ENCODE data around the gene RAB4B. TPM values are rescaled to one million over a fixed set of nuclear protein-coding genes. Genes with fewer than 3 reads are reported as not detected.

Gene RAB4B
- total RNA-seq = 7.4 and 7.7 TPM in 2 replicates

DNA sequence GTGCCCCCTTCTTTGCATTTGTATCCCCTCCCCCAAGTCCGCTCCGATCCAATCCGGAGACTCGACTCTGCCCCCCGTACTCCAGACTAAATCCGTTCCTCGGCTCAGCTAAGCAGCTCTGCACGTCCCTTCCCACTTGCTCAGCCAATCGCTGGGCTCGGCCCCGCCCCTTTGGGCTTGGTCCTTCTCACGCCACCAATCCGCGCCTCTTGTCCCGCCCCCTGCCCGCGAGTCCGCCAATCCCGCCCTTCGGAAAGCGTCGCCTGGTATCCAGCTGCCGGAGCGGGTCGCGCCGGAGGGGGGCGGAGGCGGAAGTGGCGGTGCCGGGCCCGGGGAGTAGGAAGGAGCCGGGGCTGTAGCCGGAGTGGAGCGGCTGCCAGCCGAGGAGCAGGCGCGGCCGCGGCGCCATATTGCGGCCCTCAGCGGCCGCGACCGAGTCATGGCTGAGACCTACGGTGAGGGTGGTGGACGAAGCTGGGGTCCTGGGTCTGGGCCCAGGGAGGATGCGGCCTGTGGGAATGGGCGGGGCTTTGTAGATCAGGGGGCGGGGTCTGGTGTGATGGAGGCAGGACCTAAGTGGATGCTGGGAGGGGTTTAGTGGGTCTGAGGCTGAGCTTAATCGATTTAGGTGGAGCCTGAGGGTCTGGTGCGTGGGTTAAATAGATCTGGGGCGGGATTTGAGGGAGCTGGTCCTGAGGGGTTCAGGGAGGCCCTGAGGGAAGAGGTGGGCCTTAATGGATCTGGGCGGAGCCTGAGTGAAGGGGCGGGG lies at the start of gene RAB4B:
TSS of gene RAB4B (plus strand) at position 311 of the 769 bp plus-strand sequence. CDS start at position 440, 129 bp downstream.

DNA sequence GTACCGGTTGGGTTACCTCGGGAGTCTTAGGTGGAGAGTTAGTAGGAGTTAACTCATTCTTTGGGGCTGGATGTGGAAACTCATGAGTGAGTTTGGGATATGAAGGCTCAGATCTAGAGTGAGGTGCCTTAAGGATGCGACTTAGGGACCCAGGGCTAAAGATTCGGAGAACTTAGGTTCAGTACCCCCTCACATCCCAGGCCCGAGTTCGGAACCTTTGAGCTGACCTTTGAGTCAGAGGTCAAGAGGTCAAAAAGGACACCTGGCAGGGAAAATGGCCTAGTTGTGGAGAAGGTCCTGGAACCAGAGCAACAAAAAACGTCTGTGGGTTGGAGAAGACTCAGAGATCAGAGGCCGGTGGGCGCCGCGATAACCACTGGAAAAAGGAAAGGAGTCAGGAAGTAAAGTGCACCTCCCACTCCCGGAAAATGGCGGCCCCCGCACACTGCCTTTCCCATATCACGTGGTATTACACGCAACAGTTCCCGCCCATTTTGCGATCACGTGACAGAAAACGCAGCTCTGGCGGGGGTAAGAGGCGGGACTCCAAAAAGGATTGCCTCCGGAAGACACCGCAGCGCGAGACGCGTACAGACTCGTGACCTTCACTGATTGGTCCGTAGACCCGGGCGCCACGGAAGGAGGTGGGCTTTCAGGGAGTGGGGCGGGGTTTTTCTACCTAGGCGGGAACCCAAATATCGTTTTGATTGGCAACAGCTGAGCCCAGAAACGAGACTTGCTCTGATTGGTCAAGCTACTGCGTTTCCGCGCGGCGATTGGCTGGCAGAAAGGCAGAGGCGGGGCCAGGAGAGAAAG lies 27.8 kb upstream of the RAB4B start, which contains the start of gene ACTMAP:
TSS of gene ACTMAP (minus strand) at position 420 of the 816 bp plus-strand sequence. CDS start 674 bp downstream, outside the sequence.

GRCh38 chr19:40750874-40751537 lies 27.0 kb upstream of the RAB4B start, which contains the start of gene SNRPA:
TSS of gene SNRPA (plus strand) at chr19:40751203. CDS start at chr19:40751409, 206 bp downstream.

GRCh38 chr19:40774916-40775631 lies 3.0 kb upstream of the RAB4B start, which contains the start of gene MIA:
TSS of gene MIA (plus strand) at chr19:40775521. CDS start at chr19:40775543, 22 bp downstream.

DNA sequence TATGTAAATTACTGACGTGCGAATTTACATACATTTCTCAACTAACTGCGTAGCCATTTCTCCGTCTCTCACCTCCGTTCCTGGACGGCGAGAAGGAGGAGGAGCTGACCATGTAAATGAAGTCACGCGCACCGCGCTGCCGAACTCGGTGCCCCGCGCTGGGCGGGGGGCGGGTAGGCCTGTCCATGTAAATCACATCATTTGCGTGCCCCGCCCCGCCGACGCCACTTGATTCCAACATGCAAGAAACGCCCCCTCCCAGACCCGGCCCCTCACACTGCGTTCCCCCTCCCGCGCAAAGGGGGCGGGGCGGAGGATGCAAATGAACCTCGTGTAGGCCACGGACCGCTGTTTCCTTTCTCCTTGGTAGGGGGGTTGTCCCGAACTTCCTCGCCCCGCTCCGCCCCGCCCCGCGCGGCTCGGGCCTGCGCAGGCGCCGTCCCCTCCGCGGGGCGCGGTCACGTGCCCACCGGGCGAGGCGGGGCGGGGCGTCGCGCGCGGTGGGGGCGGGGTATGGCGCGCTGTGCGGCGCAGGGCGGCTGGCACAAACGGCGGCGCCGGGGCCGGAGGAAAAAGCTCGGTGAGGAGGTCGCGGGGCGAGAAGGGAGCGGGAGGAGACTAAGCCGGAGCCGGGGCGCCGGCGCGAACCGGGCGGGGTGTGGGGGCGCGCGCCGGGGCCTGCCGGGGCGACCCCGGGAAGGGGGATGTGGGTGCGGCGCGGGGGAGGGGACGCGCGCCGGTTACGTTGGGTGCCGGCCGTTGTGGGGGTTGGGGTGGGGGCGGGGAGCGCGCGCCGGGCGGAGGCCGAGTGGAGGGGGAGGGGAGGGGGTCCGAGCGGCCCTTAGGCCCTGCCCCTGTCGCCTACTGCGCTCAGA lies 20.9 kb downstream of the RAB4B start, which contains the start of gene EGLN2:
TSS of gene EGLN2 (plus strand) at position 509 of the 875 bp plus-strand sequence. CDS start 1,382 bp downstream, outside the sequence.

Other genes with a start within 250 kb of the RAB4B start
- gene SHKBP1, start 201.4 kb upstream of the RAB4B start, total RNA-seq = 23.4 and 24.2 TPM in 2 replicates
- 29.7 and 36.8 TPM in 2 replicates for gene LTBP4, start 176.9 kb upstream of the RAB4B start, total RNA-seq
- gene NUMBL, start 87.6 kb upstream of the RAB4B start, total RNA-seq = 29.7 and 33.2 TPM in 2 replicates
- 27.3 and 31.9 TPM in 2 replicates for gene COQ8B, start 61.4 kb upstream of the RAB4B start, total RNA-seq
- gene ITPKC, start 61.1 kb upstream of the RAB4B start, total RNA-seq = 10.8 and 14.9 TPM in 2 replicates
- gene ACTMAP, start 27.8 kb upstream of the RAB4B start, total RNA-seq = 1.0 and 1.5 TPM in 2 replicates
- 21.1 and 30.8 TPM in 2 replicates for gene SNRPA, start 27.0 kb upstream of the RAB4B start, total RNA-seq
- 1.4 and 4.6 TPM in 2 replicates for gene MIA, start 2.7 kb upstream of the RAB4B start, total RNA-seq
- gene EGLN2, start 20.9 kb downstream of the RAB4B start, total RNA-seq = 51.5 and 52.9 TPM in 2 replicates
- gene CYP2A6, start 72.2 kb downstream of the RAB4B start, total RNA-seq = 0.22 TPM in 1 of 2 replicates, not detected in the other
- gene CYP2A7, start 104.0 kb downstream of the RAB4B start, total RNA-seq = not detected in 2 replicates
- not detected in 2 replicates for gene CYP2B6, start 213.0 kb downstream of the RAB4B start, total RNA-seq

Data from articular chondrocyte of knee joint (primary cell).